Endothelial cell of umbilical vein (primary cell): Measurements from ENCODE around the gene CRISPLD2. TPM values are rescaled to one million over a fixed set of nuclear protein-coding genes. Genes with fewer than 3 reads are reported as not detected.

ENCODE experiments used
- BruUV-seq: library from RNA; stranded (reverse); fragments of 400-500 nt; replicated peaks from 2 replicates; lab custom pipeline; 2021; lab: Mats Ljungman, UMichigan
- CTCF ChIA-PET: fragments of 300-600, 350-600 bp; sonication (Branson Sonifier 250); formaldehyde crosslinking; loops from one replicate; lab custom pipeline; 2021; ENCODE audit warnings: antibody characterized with exemption, inconsistent platforms; lab: Charles Lee
- POLR2A ChIA-PET: fragments of 300-600, 350-600 bp; sonication (Branson Sonifier 250); formaldehyde crosslinking; loops from one replicate; lab custom pipeline; 2021; ENCODE audit warnings: antibody characterized with exemption, inconsistent platforms; lab: Charles Lee
- DNase-seq: peaks from one replicate; pipeline ENCODE4 v3.0.0-alpha.2; 2011; ENCODE audit warnings: low read depth, low spot score
- FAIRE-seq: peaks from 2 replicates; lab custom pipeline; 2011; peaks lifted over from hg19 to GRCh38; lab: Jason Lieb, UNC
- H2AFZ ChIP-seq: 2 replicates; pipeline ENCODE4 v1.6.0; 2012; ENCODE audit warnings: low read depth, low read length, control low read depth, inconsistent platforms
- H3K27ac ChIP-seq: 2 replicates; pipeline ENCODE4 v1.5.1; 2011; ENCODE audit warnings: low read depth, mild to moderate bottlenecking, control low read depth, low read length, moderate library complexity; ENCODE audit not compliant: insufficient read depth
- H3K27me3 ChIP-seq, 2 experiments: 2 replicates each; pipeline versions ENCODE4 v1.6.0 to v1.6.1; 2011; ENCODE audit warnings: low read length in 2 of 2, mixed read lengths in 1 of 2; ENCODE audit not compliant: control insufficient read depth in 2 of 2, insufficient read depth in 2 of 2
- H3K36me3 ChIP-seq, 2 experiments: 2 replicates in 1 of 2; 3 replicates in 1 of 2; pipeline ENCODE4 v1.5.1; 2011; ENCODE audit warnings: low read length in 2 of 2, mild to moderate bottlenecking in 1 of 2, moderate library complexity in 1 of 2; ENCODE audit not compliant: control insufficient read depth in 2 of 2, insufficient read depth in 2 of 2; ENCODE audit errors: extremely low read depth in 1 of 2
- H3K4me1 ChIP-seq: 3 replicates; pipeline ENCODE4 v1.5.1; 2011; ENCODE audit warnings: mild to moderate bottlenecking, low read length; ENCODE audit not compliant: control insufficient read depth, insufficient read depth; ENCODE audit errors: extremely low read depth
- H3K4me2 ChIP-seq: 2 replicates; pipeline ENCODE4 v1.6.1; 2011; ENCODE audit warnings: low read length, control low read depth, mixed read lengths; ENCODE audit not compliant: insufficient read depth
- H3K4me3 ChIP-seq, 3 experiments: fragments of 200-600 bp in 1 of 3; sonication (generic), shearing (Covaris generic) in 1 of 3; replicated peaks in 1 of 3; 2 replicates each; pipeline ENCODE4 v1.5.1; 2011 to 2016; ENCODE audit warnings: control low read depth in 3 of 3, low read length in 3 of 3, mild to moderate bottlenecking in 2 of 3, inconsistent platforms in 1 of 3, low read depth in 1 of 3, moderate library complexity in 1 of 3; ENCODE audit not compliant: insufficient read depth in 1 of 3
- H3K79me2 ChIP-seq: 2 replicates; pipeline ENCODE4 v1.6.0; 2012; ENCODE audit warnings: low read length, inconsistent platforms; ENCODE audit not compliant: control insufficient read depth, insufficient read depth
- H3K9ac ChIP-seq: replicated peaks from 2 replicates; pipeline ENCODE3; 2011; ENCODE audit warnings: low read length, control low read depth; ENCODE audit not compliant: insufficient read depth; ENCODE audit errors: extremely low read depth
- H3K9me1 ChIP-seq: replicated peaks from 3 replicates; pipeline ENCODE4 v1.6.0; 2011; ENCODE audit warnings: mild to moderate bottlenecking, low read length; ENCODE audit not compliant: control insufficient read depth, insufficient read depth; ENCODE audit errors: extremely low read depth
- H3K9me3 ChIP-seq: replicated peaks from 2 replicates; pipeline ENCODE4 v1.5.1; 2012; ENCODE audit warnings: low read length, inconsistent platforms; ENCODE audit not compliant: control insufficient read depth, insufficient read depth
- H4K20me1 ChIP-seq: replicated peaks from 2 replicates; pipeline ENCODE3; 2011; ENCODE audit warnings: mild to moderate bottlenecking, low read length; ENCODE audit not compliant: control insufficient read depth, insufficient read depth; ENCODE audit errors: extremely low read depth
- CTCF ChIP-seq, 2 donors: IDR thresholded peaks; 1 replicate in 1 of 2; 2 replicates in 1 of 2; pipeline ENCODE4 v1.5.1; 2011; ENCODE audit warnings: low read length in 2 of 2, mild to moderate bottlenecking in 2 of 2, moderate library complexity in 2 of 2, control low read depth in 1 of 2, inconsistent platforms in 1 of 2, low read depth in 1 of 2; ENCODE audit not compliant: insufficient read depth in 1 of 2; ENCODE audit errors: extremely low read depth in 1 of 2
- EZH2 ChIP-seq: IDR thresholded peaks from 2 replicates; pipeline ENCODE4 v1.6.1; 2012; ENCODE audit warnings: borderline replicate concordance, low read depth, mild to moderate bottlenecking, moderate library complexity, low read length, inconsistent platforms; ENCODE audit not compliant: severe bottlenecking
- FOS ChIP-seq: IDR thresholded peaks from 2 replicates; pipeline ENCODE4 v1.6.1; 2011; ENCODE audit warnings: mild to moderate bottlenecking, low read length, moderate library complexity, borderline replicate concordance; ENCODE audit not compliant: insufficient read depth
- GATA2 ChIP-seq: IDR thresholded peaks from 2 replicates; pipeline ENCODE4 v1.7.0; 2011; ENCODE audit warnings: low read depth, mild to moderate bottlenecking, moderate library complexity, mixed read lengths, low read length; ENCODE audit not compliant: insufficient read length, insufficient read depth
- JUN ChIP-seq: IDR thresholded peaks from 2 replicates; pipeline ENCODE4 v1.6.1; 2011; ENCODE audit warnings: borderline replicate concordance, low read depth; ENCODE audit not compliant: insufficient read length, insufficient read depth
- MAX ChIP-seq: IDR thresholded peaks from 2 replicates; pipeline ENCODE4 v1.6.1; 2011; ENCODE audit not compliant: insufficient read depth, insufficient read length
- MYC ChIP-seq: IDR thresholded peaks from one replicate; pipeline ENCODE4 v1.6.1; 2011; ENCODE audit warnings: mild to moderate bottlenecking, low read depth, low read length
- POLR2A ChIP-seq: IDR thresholded peaks from 2 replicates; pipeline ENCODE4 v1.6.1; 2012; ENCODE audit warnings: low read depth, mild to moderate bottlenecking, control low read depth, low read length
- POLR2AphosphoS5 ChIP-seq: IDR thresholded peaks from 2 replicates; pipeline ENCODE4 v1.6.1; 2012; ENCODE audit warnings: low read depth, mild to moderate bottlenecking, control low read depth, low read length, moderate library complexity; ENCODE audit not compliant: insufficient read depth
- dilution Hi-C: fragments of 300-500 bp; cut with MboI; formaldehyde crosslinking; loops from one replicate; pipeline ENCODE4 v1.15.0; 2019; ENCODE audit warnings: low sequenced_read_pairs; ENCODE audit not compliant: extremely low pct_ligation_motif_present
- intact Hi-C: fragments of 100-400 bp; cut with micrococcal nuclease; formaldehyde crosslinking; loops from one replicate; pipeline ENCODE4 v1.10.0; 2022
- polyA plus RNA-seq, 4 experiments: library from polyadenylated mRNA; depleted of rRNA in 3 of 4; stranded (reverse) in 3 of 4; unstranded in 1 of 4; fragments of >200 nt; gene quantifications; 2 replicates each; pipeline versions ENCODE4 v1.2.1 to v1.2.3, GENCODE V29; 2011 to 2012; ENCODE audit warnings: missing spikeins in 1 of 4
- total RNA-seq: library from RNA; stranded (reverse); gene quantifications from 2 replicates; pipeline ENCODE4 v1.2.3, GENCODE V29; 2021

Gene CRISPLD2
- total and polyA plus RNA-seq, 2 donors (not counting 3 experiments of a cell fraction or from before 2014, with no cell fraction given) = 0.14 to 0.73 TPM

- dilution Hi-C loops (no loop called here), intact Hi-C loops (no loop called here)
- Histone ChIP-seq H3K9ac (no peak overlapping the region), H3K4me2 (no peak overlapping the region), H3K9me3 (no peaks in the 10 kb centered on the region), H3K27ac (no peak overlapping the region), H2AFZ (no peak overlapping the region), H3K9me1 (no peaks in the 10 kb centered on the region), H3K79me2 (no peaks in the 10 kb centered on the region), H4K20me1 (no peaks in the 10 kb centered on the region), H3K36me3 (no peaks in the 10 kb centered on the region), H3K4me1 (no peaks in the 10 kb centered on the region), H3K4me3 (no peak overlapping the region), H3K27me3 (peaks cover 8 to 15% of the 10 kb centered on the region in 2 experiments)
- ChIA-PET CTCF (interaction anchor here (1.1 to 2.0 kb wide), 6 partner anchors 8 to 180 kb away, joined by 3 to 7 read pairs (median 4); no protein-coding TSS in a partner anchor), POLR2A (no interaction called here)
- DNase-seq (no peak), FAIRE-seq (no peak)
- no peak for TF ChIP-seq FOS
- TF ChIP-seq CTCF (IDR thresholded peaks at IDR 0.05; ENCODE audit: extremely low read depth in 1 of 2, insufficient read depth in 1 of 2, low read depth in 1 of 2, low read length in 2 of 2) = no peak
- no peak for TF ChIP-seq MYC
- TF ChIP-seq POLR2AphosphoS5 = no peak
- no peak for TF ChIP-seq EZH2
- TF ChIP-seq MAX = no peak
- no peak for TF ChIP-seq POLR2A
- no peak for TF ChIP-seq GATA2
- no peak for TF ChIP-seq JUN
- no TSS peak for BruUV-seq
These were observed 99.5 kb downstream of the CRISPLD2 start for GRCh38 chr16:84919269-84919668.
